ENCODE data around the gene ELN.

The ELN gene

DNA sequence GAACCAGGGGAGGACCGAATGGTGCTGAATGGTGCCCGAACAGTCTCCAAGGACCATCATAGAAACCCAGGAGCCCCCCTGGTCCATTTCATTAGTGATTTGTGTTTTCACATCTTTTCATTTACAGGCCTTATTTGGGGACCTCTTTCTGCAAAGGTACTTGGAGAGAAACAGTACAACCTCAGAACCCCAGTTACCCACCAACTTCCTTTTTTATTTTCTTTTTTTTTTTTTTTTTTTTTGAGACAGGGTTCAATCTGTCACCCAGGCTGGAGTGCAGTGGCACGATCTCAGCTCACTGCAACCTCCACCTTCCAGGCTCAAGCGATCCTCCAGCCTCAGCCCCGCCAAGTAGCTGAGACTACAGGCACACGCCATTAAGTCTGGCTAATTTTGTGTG, 13.0 kb upstream of the ELN start:
- no peaks in the 10 kb centered on the region for H3K4me1 ChIP-seq (ENCODE audit: control insufficient read depth, insufficient read depth, low read length)
- DNase-seq (ENCODE audit: low read depth) = no peak
- no peak overlapping the region for H3K4me3 ChIP-seq (ENCODE audit: low read length)
- no peak overlapping the region for H3K9ac ChIP-seq (ENCODE audit: low read length)
- peaks cover 7% of the 10 kb centered on the region for H3K27me3 ChIP-seq (replicated peaks; ENCODE audit: control insufficient read depth, insufficient read depth, low read length)
- no peaks in the 10 kb centered on the region for H3K9me3 ChIP-seq (ENCODE audit: control insufficient read depth, low read length)
- H3K36me3 ChIP-seq (ENCODE audit: control insufficient read depth, insufficient read depth, low read length, severe bottlenecking) = no peaks in the 10 kb centered on the region

DNA sequence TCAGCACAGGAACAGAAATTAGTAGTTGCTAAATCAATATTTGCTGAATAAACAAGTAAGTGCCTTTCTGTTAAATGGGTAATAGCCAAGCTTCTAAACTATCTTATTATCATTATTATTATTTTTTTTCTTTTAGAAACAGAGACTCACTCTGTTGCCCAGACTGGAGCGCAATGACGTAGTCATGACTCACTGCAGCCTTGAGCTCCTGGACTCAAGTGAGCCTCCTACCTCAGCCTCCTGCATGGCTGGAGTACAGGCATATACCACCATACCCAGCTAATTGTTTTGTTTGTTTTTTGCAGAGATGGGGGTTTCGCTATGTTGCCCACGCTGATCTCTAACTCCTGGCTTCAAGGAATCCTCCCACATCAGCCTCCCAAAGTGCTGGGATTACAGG, 12.3 kb upstream of the ELN start:
- no peak for DNase-seq (ENCODE audit: low read depth)
- no peak overlapping the region for H3K4me3 ChIP-seq (ENCODE audit: low read length)

DNA sequence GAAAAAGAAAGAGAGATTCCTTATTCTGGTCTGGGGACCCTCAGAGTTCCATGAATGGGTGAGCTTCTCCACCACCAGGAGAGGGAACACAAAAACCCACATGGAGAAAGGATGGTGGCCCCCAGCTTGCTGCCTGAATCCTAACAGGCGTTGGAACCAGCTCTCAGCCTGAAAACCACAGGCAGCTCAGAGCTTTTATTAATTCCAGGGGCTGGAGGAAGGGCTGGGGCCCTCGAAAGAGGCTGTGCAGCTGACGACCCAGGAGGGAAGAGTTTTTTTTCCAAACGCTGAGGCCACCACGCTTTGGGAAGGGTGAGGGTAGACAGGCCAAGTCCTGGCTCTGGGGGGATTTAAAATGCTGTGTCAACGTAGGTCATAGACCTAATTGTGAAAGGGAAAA, 10.8 kb upstream of the ELN start:
- no peaks in the 10 kb centered on the region for H3K9me3 ChIP-seq (ENCODE audit: control insufficient read depth, low read length)
- H3K4me3 ChIP-seq (ENCODE audit: low read length) = no peak overlapping the region
- H3K36me3 ChIP-seq (ENCODE audit: control insufficient read depth, insufficient read depth, low read length, severe bottlenecking) = no peaks in the 10 kb centered on the region
- H3K9ac ChIP-seq (ENCODE audit: low read length) = no peak overlapping the region
- no peaks in the 10 kb centered on the region for H3K27me3 ChIP-seq (replicated peaks; ENCODE audit: control insufficient read depth, insufficient read depth, low read length)
- DNase-seq (ENCODE audit: low read depth) = no peak
- H3K4me1 ChIP-seq (ENCODE audit: control insufficient read depth, insufficient read depth, low read length) = peaks cover under 1% of the 10 kb centered on the region

More for the DNA sequence above, 12.3 kb upstream of the ELN start:
- Histone ChIP-seq H3K4me1 (ENCODE audit: control insufficient read depth, insufficient read depth, low read length) (no peaks in the 10 kb centered on the region), H3K9me3 (ENCODE audit: control insufficient read depth, low read length) (no peaks in the 10 kb centered on the region), H3K36me3 (ENCODE audit: control insufficient read depth, insufficient read depth, low read length, severe bottlenecking) (no peaks in the 10 kb centered on the region), H3K27me3 (replicated peaks; ENCODE audit: control insufficient read depth, insufficient read depth, low read length) (peaks cover 4% of the 10 kb centered on the region), H3K9ac (ENCODE audit: low read length) (no peak overlapping the region)

DNA sequence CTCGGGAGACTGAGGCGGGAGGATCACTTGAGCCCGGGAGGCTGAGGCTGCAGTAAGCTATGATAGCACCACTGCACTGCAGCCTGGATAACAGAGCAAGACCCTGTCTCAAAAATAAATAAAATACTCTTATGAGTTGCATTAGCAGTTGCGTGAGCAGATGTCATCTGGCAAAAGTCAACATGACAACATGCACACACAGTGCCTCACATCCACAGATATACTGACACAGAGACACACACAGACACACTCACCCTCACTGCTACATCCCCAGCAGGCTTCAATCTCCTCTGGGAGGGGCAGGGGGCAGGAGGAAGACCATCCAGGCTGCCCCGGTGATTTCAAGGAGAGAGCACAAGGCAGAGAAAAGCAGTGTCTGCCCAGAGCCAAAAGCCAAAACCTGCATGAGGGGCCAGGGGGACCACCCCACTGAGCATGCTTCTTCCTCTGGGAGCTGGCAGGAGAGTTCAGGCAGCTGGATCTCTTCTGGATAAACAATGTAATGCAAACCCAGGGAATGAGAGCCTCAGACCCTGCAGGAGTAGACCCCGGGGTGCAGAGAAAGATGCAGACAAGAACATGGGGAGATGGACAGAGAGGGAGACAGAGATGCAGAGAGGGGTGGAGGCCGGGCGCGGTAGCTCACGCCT, 9.6 kb upstream of the ELN start:
- H3K9ac ChIP-seq (ENCODE audit: low read length) = no peak overlapping the region
- no peaks in the 10 kb centered on the region for H3K36me3 ChIP-seq (ENCODE audit: control insufficient read depth, insufficient read depth, low read length, severe bottlenecking)
- no peaks in the 10 kb centered on the region for H3K9me3 ChIP-seq (ENCODE audit: control insufficient read depth, low read length)
- no peak for DNase-seq (ENCODE audit: low read depth)
- no peak overlapping the region for H3K4me3 ChIP-seq (ENCODE audit: low read length)
- H3K4me1 ChIP-seq (ENCODE audit: control insufficient read depth, insufficient read depth, low read length) = peaks cover 13% of the 10 kb centered on the region
- no peaks in the 10 kb centered on the region for H3K27me3 ChIP-seq (replicated peaks; ENCODE audit: control insufficient read depth, insufficient read depth, low read length)

DNA sequence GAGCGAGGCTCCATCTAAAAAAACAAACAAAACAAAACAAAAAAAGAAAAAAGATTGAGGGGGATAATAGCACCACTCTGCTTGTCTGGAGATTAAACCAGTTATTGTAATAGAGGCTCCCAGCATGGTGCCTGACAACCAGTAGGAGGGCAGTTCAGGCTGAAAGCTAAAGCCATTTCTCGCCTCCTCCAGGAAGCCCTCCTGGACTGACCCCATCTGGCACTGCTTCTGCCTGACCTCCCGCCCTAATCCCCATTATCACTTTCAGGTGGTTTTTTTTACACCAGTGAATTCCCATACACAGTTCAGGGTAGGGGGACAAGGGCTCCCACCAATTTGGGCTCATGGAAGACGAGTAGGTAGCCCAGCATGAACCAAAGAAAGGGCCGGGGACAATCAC, 8.8 kb upstream of the ELN start:
- Histone ChIP-seq H3K9me3 (ENCODE audit: control insufficient read depth, low read length) (no peaks in the 10 kb centered on the region), H3K27me3 (replicated peaks; ENCODE audit: control insufficient read depth, insufficient read depth, low read length) (no peaks in the 10 kb centered on the region), H3K4me1 (ENCODE audit: control insufficient read depth, insufficient read depth, low read length) (peaks cover 20% of the 10 kb centered on the region), H3K36me3 (ENCODE audit: control insufficient read depth, insufficient read depth, low read length, severe bottlenecking) (no peaks in the 10 kb centered on the region), H3K4me3 (ENCODE audit: low read length) (no peak overlapping the region), H3K9ac (ENCODE audit: low read length) (no peak overlapping the region)
- no peak for DNase-seq (ENCODE audit: low read depth)

DNA sequence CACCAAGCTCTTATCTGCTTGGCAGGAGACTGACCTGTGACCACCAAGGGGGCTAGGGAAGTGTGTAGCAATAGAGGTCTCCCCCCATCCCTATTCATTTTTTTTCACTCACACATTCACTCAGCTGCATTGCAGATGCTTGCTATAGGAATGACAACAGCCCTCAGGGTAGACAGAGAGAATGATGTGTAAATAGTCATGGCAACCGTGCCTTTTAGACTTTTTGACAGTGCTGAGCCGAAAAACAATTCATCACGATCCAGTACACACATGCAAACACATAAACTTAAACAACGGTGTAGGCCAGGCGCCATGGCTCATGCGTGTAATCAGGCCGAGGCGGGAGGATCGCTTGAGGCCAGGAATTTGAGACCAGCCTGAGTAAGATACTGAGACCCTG, 7.6 kb upstream of the ELN start:
- no peaks in the 10 kb centered on the region for H3K36me3 ChIP-seq (ENCODE audit: control insufficient read depth, insufficient read depth, low read length, severe bottlenecking)
- no peak for DNase-seq (ENCODE audit: low read depth)
- no peaks in the 10 kb centered on the region for H3K9me3 ChIP-seq (ENCODE audit: control insufficient read depth, low read length)
- no peak overlapping the region for H3K4me3 ChIP-seq (ENCODE audit: low read length)
- no peaks in the 10 kb centered on the region for H3K27me3 ChIP-seq (replicated peaks; ENCODE audit: control insufficient read depth, insufficient read depth, low read length)
- no peak overlapping the region for H3K9ac ChIP-seq (ENCODE audit: low read length)
- H3K4me1 ChIP-seq (ENCODE audit: control insufficient read depth, insufficient read depth, low read length) = peaks cover 21% of the 10 kb centered on the region

DNA sequence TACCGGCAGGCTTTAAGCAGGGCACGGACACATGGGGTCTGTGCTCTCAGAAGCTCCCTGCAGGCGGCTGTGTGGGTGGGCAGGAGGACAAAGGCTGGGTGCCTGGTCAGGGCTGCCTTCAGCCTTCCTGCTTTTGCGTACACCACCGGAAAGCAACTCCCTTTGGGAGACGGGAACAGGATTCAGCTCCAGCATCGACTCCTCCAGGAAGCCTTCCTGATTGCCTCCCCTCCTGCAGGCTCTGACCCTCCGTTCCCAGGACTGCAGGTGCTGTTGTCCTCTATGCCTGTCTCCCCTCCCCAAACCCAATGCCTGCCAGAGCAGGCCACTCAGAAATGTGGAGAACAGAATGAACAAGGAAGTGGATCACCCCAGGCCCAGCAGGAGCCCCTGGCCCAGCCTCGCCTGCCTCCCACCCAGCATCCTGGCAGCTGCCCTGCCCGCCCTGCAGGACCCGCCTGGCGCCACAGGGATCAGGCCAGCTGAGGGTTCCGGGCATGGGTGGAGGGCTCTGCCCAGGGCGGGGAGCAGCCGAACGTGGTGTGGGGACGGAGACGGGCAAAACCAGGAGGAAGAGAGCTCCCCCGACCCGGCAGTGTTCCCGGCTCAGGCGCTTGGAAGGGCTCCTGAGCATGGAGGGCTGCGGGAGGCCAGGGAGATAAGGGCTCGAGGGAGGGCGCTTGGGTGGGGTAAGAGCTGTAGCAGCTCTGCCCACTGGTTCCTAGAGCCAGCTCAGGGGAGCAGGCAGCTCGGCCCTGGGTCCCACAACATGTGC, 6.2 kb upstream of the ELN start:
- Histone ChIP-seq H3K27me3 (replicated peaks; ENCODE audit: control insufficient read depth, insufficient read depth, low read length) (no peaks in the 10 kb centered on the region), H3K4me3 (ENCODE audit: low read length) (no peak overlapping the region), H3K9ac (ENCODE audit: low read length) (no peak overlapping the region), H3K9me3 (ENCODE audit: control insufficient read depth, low read length) (no peaks in the 10 kb centered on the region), H3K4me1 (ENCODE audit: control insufficient read depth, insufficient read depth, low read length) (peaks cover 26% of the 10 kb centered on the region), H3K36me3 (ENCODE audit: control insufficient read depth, insufficient read depth, low read length, severe bottlenecking) (no peaks in the 10 kb centered on the region)
- no peak for DNase-seq (ENCODE audit: low read depth)

DNA sequence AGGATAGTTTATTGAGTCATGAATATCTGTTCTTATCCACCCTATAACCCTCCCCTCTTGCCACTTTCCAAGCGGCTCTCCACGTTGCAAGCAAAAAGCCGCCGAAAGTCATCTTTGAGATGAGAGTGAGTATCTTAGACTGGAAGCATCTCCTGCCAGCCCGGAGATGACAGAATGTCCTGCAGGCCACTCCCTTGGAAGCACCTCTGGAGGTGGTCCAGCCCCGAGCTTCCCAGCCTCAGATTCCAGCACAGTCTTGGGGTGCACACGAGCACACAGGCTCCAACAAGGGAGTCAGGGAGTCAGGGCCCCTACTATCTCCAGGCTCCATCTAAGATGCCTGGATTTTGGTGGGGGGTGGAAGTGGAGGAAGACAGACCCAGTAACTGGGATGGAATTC, 5.5 kb upstream of the ELN start:
- peak overlapping the region; percentile 27 for H3K9ac ChIP-seq (ENCODE audit: low read length)
- no peaks in the 10 kb centered on the region for H3K9me3 ChIP-seq (ENCODE audit: control insufficient read depth, low read length)
- peaks cover 31% of the 10 kb centered on the region for H3K4me1 ChIP-seq (ENCODE audit: control insufficient read depth, insufficient read depth, low read length)
- H3K27me3 ChIP-seq (replicated peaks; ENCODE audit: control insufficient read depth, insufficient read depth, low read length) = no peaks in the 10 kb centered on the region
- no peak for DNase-seq (ENCODE audit: low read depth)
- no peaks in the 10 kb centered on the region for H3K36me3 ChIP-seq (ENCODE audit: control insufficient read depth, insufficient read depth, low read length, severe bottlenecking)
- no peak overlapping the region for H3K4me3 ChIP-seq (ENCODE audit: low read length)

DNA sequence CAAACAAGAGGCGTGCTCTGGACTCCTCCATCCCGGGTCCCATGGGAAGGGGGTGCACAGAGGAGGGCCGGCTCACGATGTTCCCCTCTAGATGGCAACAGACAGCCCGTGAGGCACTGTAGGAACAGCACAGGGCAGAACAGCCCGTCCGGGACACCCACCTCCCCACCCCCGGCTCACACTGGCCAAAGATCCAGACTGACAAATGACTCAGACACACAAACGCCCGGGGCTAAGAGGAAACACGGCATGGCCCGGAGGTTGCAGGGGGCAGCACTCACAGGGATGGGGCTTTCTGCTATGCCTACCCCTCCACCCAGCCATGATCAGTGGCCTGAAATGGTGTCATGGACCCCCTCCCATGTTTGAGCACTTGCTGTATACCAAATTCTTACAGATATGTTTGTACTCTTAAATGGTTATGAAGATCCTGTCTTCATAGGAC, 4.9 kb upstream of the ELN start:
- Histone ChIP-seq H3K4me3 (ENCODE audit: low read length) (peak overlapping the region; percentile 19), H3K27me3 (replicated peaks; ENCODE audit: control insufficient read depth, insufficient read depth, low read length) (no peaks in the 10 kb centered on the region), H3K4me1 (ENCODE audit: control insufficient read depth, insufficient read depth, low read length) (peaks cover 32% of the 10 kb centered on the region), H3K9ac (ENCODE audit: low read length) (peak overlapping the region; percentile 42), H3K9me3 (ENCODE audit: control insufficient read depth, low read length) (no peaks in the 10 kb centered on the region), H3K36me3 (ENCODE audit: control insufficient read depth, insufficient read depth, low read length, severe bottlenecking) (no peaks in the 10 kb centered on the region)
- peak; percentile 94 for DNase-seq (ENCODE audit: low read depth)

DNA sequence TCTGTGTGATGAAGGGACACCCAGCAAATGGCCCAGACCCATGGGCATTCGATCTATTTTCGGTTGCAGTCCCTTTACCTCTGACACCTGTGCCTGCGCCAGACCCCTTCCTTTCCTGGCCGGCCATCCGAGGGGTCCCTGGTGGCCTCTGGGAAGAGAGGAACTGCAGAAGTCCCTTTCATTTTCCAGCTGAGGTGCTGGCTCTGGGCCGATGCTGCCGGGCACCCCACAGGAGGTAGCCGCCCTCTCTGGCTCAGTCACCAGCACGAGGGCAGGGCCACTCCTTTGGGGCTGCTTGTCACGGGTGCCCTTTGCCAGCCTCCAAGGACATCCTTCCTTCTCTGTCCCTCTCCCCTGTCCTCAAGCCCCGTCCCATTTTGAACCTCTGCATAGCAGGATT, 4.2 kb upstream of the ELN start:
- peak overlapping the region; percentile 19 for H3K4me3 ChIP-seq (ENCODE audit: low read length)
- DNase-seq (ENCODE audit: low read depth) = no peak
- peaks cover 37% of the 10 kb centered on the region for H3K4me1 ChIP-seq (ENCODE audit: control insufficient read depth, insufficient read depth, low read length)
- no peaks in the 10 kb centered on the region for H3K9me3 ChIP-seq (ENCODE audit: control insufficient read depth, low read length)
- no peaks in the 10 kb centered on the region for H3K36me3 ChIP-seq (ENCODE audit: control insufficient read depth, insufficient read depth, low read length, severe bottlenecking)
- peak overlapping the region; percentile 42 for H3K9ac ChIP-seq (ENCODE audit: low read length)
- no peaks in the 10 kb centered on the region for H3K27me3 ChIP-seq (replicated peaks; ENCODE audit: control insufficient read depth, insufficient read depth, low read length)

DNA sequence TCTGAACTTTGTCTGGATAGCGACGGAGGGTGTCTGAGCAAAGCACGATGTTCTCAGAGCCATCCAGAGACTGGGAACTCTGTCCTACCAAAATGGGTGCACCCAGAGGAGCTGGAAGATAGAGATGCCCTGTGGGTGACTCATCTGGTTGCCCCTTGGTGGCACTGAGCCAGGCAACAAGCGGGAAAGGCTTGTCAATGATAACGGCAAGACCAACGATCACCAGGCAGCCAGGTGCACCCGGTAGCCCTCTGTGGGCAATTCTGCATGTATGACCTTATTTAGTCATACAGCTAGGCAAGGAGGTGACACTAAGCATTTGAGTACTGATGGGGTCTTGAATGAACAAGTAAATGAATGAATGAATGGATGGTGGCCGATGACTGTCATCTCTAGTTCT, 2.8 kb upstream of the ELN start:
- Histone ChIP-seq H3K9me3 (ENCODE audit: control insufficient read depth, low read length) (no peaks in the 10 kb centered on the region), H3K9ac (ENCODE audit: low read length) (no peak overlapping the region), H3K4me1 (ENCODE audit: control insufficient read depth, insufficient read depth, low read length) (peaks cover 47% of the 10 kb centered on the region), H3K4me3 (ENCODE audit: low read length) (no peak overlapping the region), H3K36me3 (ENCODE audit: control insufficient read depth, insufficient read depth, low read length, severe bottlenecking) (no peaks in the 10 kb centered on the region), H3K27me3 (replicated peaks; ENCODE audit: control insufficient read depth, insufficient read depth, low read length) (no peaks in the 10 kb centered on the region)
- DNase-seq (ENCODE audit: low read depth) = no peak

Data from adipocyte (in vitro differentiated cells).